ENCODE measurements around the gene NID1.

GRCh38 chr1:235992868-235993267, 72.0 kb downstream of the NID1 start:
- TF ChIP-seq, protein P1, sequence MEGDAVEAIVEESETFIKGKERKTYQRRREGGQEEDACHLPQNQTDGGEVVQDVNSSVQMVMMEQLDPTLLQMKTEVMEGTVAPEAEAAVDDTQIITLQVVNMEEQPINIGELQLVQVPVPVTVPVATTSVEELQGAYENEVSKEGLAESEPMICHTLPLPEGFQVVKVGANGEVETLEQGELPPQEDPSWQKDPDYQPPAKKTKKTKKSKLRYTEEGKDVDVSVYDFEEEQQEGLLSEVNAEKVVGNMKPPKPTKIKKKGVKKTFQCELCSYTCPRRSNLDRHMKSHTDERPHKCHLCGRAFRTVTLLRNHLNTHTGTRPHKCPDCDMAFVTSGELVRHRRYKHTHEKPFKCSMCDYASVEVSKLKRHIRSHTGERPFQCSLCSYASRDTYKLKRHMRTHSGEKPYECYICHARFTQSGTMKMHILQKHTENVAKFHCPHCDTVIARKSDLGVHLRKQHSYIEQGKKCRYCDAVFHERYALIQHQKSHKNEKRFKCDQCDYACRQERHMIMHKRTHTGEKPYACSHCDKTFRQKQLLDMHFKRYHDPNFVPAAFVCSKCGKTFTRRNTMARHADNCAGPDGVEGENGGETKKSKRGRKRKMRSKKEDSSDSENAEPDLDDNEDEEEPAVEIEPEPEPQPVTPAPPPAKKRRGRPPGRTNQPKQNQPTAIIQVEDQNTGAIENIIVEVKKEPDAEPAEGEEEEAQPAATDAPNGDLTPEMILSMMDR (IDR thresholded peaks at IDR 0.05), result no peak
- no peak for TF ChIP-seq POLR2A (IDR thresholded peaks at IDR 0.05)
